Measurements from ENCODE around the gene EFHD1.

The EFHD1 gene

GRCh38 chr2:232728785-232729184 lies 95.4 kb downstream of the EFHD1 start:
- Mint-ChIP-seq H3K27ac (no peak overlapping the region), H3K4me3 (no peak overlapping the region), H3K9me3 (no peaks in the 10 kb centered on the region), H3K36me3 (peaks cover 96% of the 10 kb centered on the region), H3K4me1 (peaks cover 19% of the 10 kb centered on the region)
- no peak for DNase-seq (ENCODE audit: low spot score in 2 of 2)
- no peak for ATAC-seq

- no peak overlapping the region for H3K4me3 Mint-ChIP-seq
- no peak for DNase-seq (ENCODE audit: low spot score in 2 of 2)
- no peaks in the 10 kb centered on the region for H3K9me3 Mint-ChIP-seq
- peaks cover 94% of the 10 kb centered on the region for H3K36me3 Mint-ChIP-seq
- H3K4me1 Mint-ChIP-seq: peaks cover 10% of the 10 kb centered on the region
- H3K27ac Mint-ChIP-seq: no peak overlapping the region
- no peak for ATAC-seq
Measured at GRCh38 chr2:232731470-232731869, 98.1 kb downstream of the EFHD1 start.
